Body of pancreas (tissue), 4 donors: ENCODE data around the gene SYNE1. TPM values are rescaled to one million over a fixed set of nuclear protein-coding genes. Genes with fewer than 3 reads are reported as not detected.
"Not testable (repeated sequence)": the region's sequence is repeated elsewhere in the genome, so short reads cannot be mapped to it uniquely, and the experiment has no call there.

Experiments used
- ATAC-seq: fragments of 150-250 bp; one replicate; pipeline ENCODE4 v1.9.1; 2016
- DNase-seq, 4 donors: peaks; one replicate each; pipeline ENCODE4 v3.0.0-alpha.2; 2019
- H3K27ac ChIP-seq, 4 donors: fragments of 200-600 bp; sonication (generic); 1 replicate in 3 of 4; 2 replicates in 1 of 4; pipeline versions ENCODE4 v1.5.1 to v1.6.1; 2016 to 2019; ENCODE audit warnings: mild to moderate bottlenecking in 1 of 4, mixed read lengths in 1 of 4, moderate library complexity in 1 of 4
- H3K27me3 ChIP-seq, 2 donors: fragments of 200-600 bp; sonication (generic); one replicate each; pipeline ENCODE4 v1.6.0; 2016; ENCODE audit warnings: mild to moderate bottlenecking in 1 of 2
- H3K36me3 ChIP-seq, 2 donors: fragments of 200-600 bp; sonication (generic); replicated peaks in 1 of 2; 2 replicates each; pipeline ENCODE4 v1.5.1; 2016; ENCODE audit warnings: low read depth in 2 of 2; ENCODE audit not compliant: insufficient read depth in 1 of 2
- H3K4me1 ChIP-seq: fragments of 200-600 bp; sonication (generic); one replicate; pipeline ENCODE4 v1.6.0; 2016
- H3K4me3 ChIP-seq, 2 donors: fragments of 200-600 bp; sonication (generic); 1 replicate in 1 of 2; 2 replicates in 1 of 2; pipeline ENCODE4 v1.5.1; 2016 to 2019
- H3K9me3 ChIP-seq, 3 donors: fragments of 200-600 bp; sonication (generic); 1 replicate in 2 of 3; 2 replicates in 1 of 3; pipeline ENCODE4 v1.5.1; 2016
- CTCF ChIP-seq, 7 experiments: fragments of 450-650 bp in 4 of 7; fragments of 200-600 bp in 3 of 7; sonication (generic) in 3 of 7; IDR thresholded peaks; one replicate each; pipeline ENCODE4 v1.5.1; 2016 to 2019; ENCODE audit warnings: antibody characterized with exemption in 7 of 7
- POLR2A ChIP-seq, 3 donors: fragments of 450-650 bp; IDR thresholded peaks; one replicate each; pipeline ENCODE4 v1.6.1; 2016; ENCODE audit warnings: antibody characterized with exemption in 3 of 3, mild to moderate bottlenecking in 2 of 3
- WGBS, 2 donors: methylation state at CpG; one replicate each; pipeline ENCODE4 v1.1.5; 2017; 5-methylcytosine and 5-hydroxymethylcytosine counted together
- intact Hi-C: fragments of 100-400 bp; cut with DNase I; formaldehyde crosslinking; loops from one replicate; pipeline ENCODE4 v1.15.1; 2023
- total RNA-seq, 2 donors: library from RNA; depleted of rRNA; stranded (reverse); fragments of >200 nt; gene quantifications; one replicate each; pipeline ENCODE4 v1.1.0, GENCODE V29; 2016

The SYNE1 gene
- total RNA-seq, 2 donors from 2014 or later = 109 to 123 TPM

DNA sequence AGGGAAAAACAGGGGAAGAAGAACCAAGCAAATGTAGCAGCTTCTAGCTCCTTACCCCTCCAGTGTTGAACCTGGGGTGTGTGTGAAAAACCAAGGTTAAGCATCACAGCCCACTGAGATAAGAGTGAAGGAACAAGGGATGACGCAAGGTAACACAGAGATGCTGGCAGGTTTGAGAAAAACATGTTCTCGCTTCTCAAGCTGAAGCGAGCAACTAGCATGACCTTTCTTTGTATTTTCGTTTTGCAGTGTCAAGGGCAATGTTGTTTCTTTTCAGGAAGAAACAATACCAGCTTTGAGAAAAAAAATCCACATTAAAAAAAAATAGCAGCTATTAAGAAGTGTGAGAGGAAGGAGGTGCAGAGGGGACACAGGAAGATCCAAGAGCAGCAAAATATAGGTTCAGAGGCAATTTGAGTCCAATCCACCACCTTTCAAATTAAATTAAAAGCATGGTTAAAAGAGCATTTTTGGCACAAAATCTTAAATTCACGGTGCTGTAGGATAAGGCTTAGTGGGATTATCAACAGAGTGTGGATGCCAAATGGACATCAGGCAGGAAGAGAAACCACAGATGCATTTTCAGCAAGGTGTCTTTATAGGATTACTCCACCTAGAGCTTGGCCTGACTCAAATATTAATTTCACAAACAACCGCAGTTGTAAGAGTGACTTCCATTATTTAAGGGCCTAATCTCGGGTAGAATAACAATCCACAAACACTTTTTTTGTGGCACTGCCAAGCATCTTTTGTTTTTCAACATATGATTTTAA lies 70.9 kb downstream of the SYNE1 start:
- Histone ChIP-seq H3K4me1 (no peaks in the 10 kb centered on the region), H3K36me3 (no peaks in the 10 kb centered on the region), H3K9me3 (no peaks in the 10 kb centered on the region), H3K4me3 (no peak overlapping the region), H3K27me3 (no peaks in the 10 kb centered on the region), H3K27ac (no peak overlapping the region)
- TF ChIP-seq POLR2A (IDR thresholded peaks at IDR 0.05) (no peak), CTCF (IDR thresholded peaks at IDR 0.05) (no peak)
- DNase-seq = no peak
- WGBS, 2 donors = 42% methylated on average over 7 of the region's 7 CpGs
- no peak for ATAC-seq
- intact Hi-C loops = no loop called here

- no peaks in the 10 kb centered on the region for H3K9me3 ChIP-seq
- H3K27me3 ChIP-seq = no peaks in the 10 kb centered on the region
- TF ChIP-seq CTCF (IDR thresholded peaks at IDR 0.05) (no peak), POLR2A (IDR thresholded peaks at IDR 0.05) (no peak)
- no peaks in the 10 kb centered on the region for H3K4me1 ChIP-seq
- no peak overlapping the region for H3K4me3 ChIP-seq
- ATAC-seq = no peak
- no peak for DNase-seq
- intact Hi-C loops = no loop called here
- WGBS, 2 donors = 59 to 64% methylated on average over 5 of the region's 5 CpGs
- H3K36me3 ChIP-seq = no peaks in the 10 kb centered on the region
- H3K27ac ChIP-seq = no peak overlapping the region
These were observed 74.0 kb downstream of the SYNE1 start for GRCh38 chr6:152563177-152563576.

GRCh38 chr6:152558798-152559197 lies 78.4 kb downstream of the SYNE1 start:
- H3K4me3 ChIP-seq, DNase-seq, H3K27me3 ChIP-seq, intact Hi-C loops, H3K27ac ChIP-seq, H3K36me3 ChIP-seq, H3K9me3 ChIP-seq, ATAC-seq, H3K4me1 ChIP-seq: not testable (repeated sequence)
- WGBS, 2 donors = 70 to 84% methylated on average over 1 of the region's 1 CpG

GRCh38 chr6:152557502-152557901 lies 79.7 kb downstream of the SYNE1 start:
- intact Hi-C loops = no loop called here
- Histone ChIP-seq H3K4me3 (no peak overlapping the region), H3K4me1 (no peaks in the 10 kb centered on the region), H3K9me3 (no peaks in the 10 kb centered on the region), H3K27me3 (no peaks in the 10 kb centered on the region), H3K27ac (no peak overlapping the region), H3K36me3 (no peaks in the 10 kb centered on the region)
- WGBS, 2 donors = 78 to 96% methylated on average over 1 of the region's 1 CpG
- DNase-seq (no peak), ATAC-seq (no peak)
- no peak for TF ChIP-seq POLR2A (IDR thresholded peaks at IDR 0.05)
- no peak for TF ChIP-seq CTCF (IDR thresholded peaks at IDR 0.05)

DNA sequence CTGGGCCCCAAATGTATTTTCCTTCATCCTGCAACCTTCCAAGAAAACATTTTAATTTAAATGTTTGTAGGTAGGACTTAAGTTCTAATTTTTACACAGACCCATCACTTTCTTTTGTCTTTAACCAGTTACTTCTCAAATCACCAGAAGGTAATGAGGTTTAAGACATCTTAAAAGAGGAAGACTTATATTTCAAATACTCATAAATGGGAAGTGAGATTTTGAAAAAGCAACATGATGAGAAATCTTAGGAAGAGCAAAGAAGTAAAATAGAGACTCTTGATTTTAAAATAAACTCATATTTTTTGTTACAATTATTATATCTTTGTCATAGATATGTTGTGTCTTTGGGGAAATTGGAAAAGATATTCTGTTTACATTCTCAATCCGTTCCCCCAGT lies 82.3 kb downstream of the SYNE1 start:
- H3K4me3 ChIP-seq = no peak overlapping the region
- no peaks in the 10 kb centered on the region for H3K27me3 ChIP-seq
- H3K9me3 ChIP-seq = no peaks in the 10 kb centered on the region
- no peaks in the 10 kb centered on the region for H3K4me1 ChIP-seq
- WGBS, 2 donors = 63 to 64% methylated on average over 1 of the region's 1 CpG
- intact Hi-C loops = loop anchor here (5.0 kb wide), 1 partner anchor 87 kb away; no protein-coding TSS in a partner anchor
- H3K36me3 ChIP-seq = no peaks in the 10 kb centered on the region
- no peak overlapping the region for H3K27ac ChIP-seq
- TF ChIP-seq POLR2A (IDR thresholded peaks at IDR 0.05) = no peak
- no peak for TF ChIP-seq CTCF (IDR thresholded peaks at IDR 0.05)
- ATAC-seq (no peak), DNase-seq (no peak)
